NCI-H2029 (cell line): ENCODE results near the gene TP53AIP1.
"Not testable (repeated sequence)": the region's sequence is repeated elsewhere in the genome, so short reads cannot be mapped to it uniquely, and the experiment has no call there.

Experiments used
- DNase-seq: peaks from one replicate; lab custom pipeline; 2025; lab: John Stamatoyannopoulos, UW

Gene TP53AIP1

DNA sequence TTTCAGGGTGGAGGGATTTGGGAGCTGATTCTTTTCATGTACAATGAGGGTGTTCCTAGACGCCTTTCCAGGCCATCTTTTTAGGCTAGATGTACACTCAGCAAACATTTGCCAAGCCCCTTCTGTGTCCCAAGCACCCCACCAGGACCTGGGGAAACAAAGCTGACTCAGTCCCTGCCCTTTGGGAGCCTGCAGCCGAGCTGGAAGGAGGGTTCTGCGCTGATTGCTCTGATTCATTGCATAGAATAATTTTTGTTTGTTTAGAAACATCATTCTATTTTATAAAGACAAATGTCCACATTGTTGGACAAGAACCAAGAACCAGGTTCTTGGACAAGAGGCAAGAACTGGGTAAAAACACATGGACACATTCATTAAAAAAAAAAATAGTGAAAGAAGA lies 16.7 kb downstream of the TP53AIP1 start:
- no peak for DNase-seq

DNA sequence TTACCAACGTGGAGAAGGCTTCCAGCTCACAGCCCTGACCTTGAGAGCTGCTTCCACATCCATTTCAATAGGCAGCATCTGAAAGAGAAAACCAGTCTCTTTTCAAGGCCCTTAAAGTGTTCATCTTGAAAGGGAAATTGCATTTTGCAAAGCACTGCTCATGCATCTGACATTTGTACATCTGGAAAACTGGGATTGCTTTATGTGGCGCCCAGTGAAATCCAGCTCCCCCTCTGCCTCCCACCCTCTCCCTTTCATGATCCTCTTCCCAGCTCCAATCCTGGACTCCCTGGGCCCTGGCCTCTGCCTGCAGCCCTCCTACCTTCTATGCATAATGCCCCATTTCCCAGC lies 17.4 kb downstream of the TP53AIP1 start:
- no peak for DNase-seq

GRCh38 chr11:128924510-128925249 lies 18.0 kb downstream of the TP53AIP1 start:
- no peak for DNase-seq

DNA sequence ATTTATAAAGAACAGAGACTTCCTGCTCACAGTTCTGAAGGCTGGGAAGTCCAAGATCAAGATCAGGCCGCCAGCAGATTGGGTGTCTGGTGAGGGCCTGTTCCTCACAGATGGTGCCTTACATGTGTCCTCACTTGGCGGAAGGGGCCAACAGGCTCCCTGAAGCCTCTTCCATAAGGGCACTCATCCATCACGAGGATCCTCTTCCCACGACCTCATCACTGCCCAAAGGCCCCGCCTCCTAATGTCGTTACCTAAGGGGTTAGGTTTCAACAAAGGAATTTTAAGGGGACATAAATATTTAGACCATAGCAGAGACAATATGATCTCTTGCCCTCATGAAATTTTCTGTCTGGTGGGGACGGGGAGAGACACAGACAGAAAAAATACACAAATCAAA lies 18.6 kb downstream of the TP53AIP1 start:
- no peak for DNase-seq

DNA sequence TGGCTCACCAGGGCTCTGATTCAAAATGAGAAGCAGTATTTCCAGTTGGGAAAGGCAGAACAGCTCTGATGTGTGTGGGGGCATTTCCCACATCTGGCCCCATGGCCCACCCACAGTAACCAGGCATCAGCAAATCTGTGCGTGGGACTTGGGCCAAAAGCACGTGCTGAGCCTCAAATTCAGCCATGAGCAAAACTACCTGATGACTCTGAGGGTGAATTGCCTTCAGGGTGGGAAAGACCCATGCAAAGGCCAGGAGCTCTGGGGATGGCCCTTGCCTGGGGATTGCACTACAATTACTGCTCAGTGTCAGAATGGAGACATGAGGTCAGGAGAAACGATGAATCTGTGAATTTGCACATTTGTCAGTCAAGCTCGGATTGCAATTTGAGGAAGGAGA lies 20.9 kb downstream of the TP53AIP1 start:
- no peak for DNase-seq

DNA sequence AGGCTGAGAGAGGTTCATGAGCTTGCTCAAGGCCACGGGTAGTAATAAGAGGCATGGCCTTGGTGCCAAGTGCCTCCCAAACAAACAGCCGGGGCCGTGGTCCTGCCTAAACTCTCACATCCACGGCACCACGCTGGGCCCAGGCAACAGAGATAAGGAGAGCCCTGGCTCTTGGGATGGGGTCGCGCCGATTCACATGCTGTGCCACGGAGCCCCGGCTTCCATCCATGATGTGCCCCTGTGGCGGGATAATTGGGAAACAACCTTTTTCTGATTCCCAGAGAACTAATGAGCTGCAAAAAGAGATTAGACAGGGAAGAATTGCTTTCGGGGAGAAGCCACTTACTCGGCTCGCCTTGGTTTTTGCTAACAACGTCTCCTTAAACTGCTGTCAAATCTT lies 22.0 kb downstream of the TP53AIP1 start:
- no peak for DNase-seq

DNA sequence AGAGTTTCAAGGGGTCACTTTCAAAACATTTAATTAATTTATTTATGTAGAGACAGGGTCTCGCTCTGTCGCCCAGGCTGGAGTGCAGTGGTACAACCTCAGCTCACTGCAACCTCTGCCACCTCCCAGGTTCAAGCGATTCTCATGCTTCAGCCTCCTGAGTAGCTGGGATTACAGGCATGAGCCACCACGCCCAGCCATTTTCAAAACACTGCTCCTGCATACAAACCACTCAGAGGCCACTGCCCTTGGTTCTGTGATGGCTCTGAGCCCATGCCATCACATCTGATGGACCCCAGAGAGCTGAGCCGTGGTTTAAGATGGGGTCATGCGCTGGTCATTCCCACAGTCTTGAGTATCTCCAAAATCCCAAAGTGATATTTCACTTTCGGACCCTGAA lies 23.0 kb downstream of the TP53AIP1 start:
- not testable (repeated sequence) for DNase-seq

GRCh38 chr11:128919216-128919615 lies 23.5 kb downstream of the TP53AIP1 start:
- DNase-seq, result no peak

DNA sequence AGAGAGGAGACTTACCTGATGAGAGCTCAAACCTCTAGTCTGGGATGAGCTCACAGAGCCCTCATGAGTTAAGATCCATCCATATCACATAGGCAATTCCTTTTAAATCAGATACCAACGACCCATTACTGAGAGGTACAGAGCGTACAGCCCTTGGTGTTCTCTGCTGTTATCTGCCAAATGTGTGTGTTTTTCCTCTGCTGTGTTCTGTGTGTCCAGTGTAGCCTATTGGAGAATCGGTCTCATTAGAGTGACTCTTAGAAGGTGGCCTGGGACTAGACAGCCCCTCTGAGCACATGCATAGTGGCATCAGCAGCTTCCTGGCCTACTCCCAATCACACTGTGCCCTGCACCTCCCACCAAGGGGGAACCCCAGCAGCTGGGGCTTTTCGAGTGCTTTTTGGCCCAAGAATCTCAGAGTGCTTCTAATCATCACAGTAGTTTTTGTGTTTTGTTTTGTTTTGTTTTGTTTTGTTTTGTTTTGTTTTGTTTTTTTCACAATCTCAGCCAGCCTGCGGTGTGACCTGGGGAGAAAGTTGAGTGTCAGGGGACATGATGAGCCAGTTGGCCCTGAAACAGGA lies 25.4 kb downstream of the TP53AIP1 start:
- no peak for DNase-seq

DNA sequence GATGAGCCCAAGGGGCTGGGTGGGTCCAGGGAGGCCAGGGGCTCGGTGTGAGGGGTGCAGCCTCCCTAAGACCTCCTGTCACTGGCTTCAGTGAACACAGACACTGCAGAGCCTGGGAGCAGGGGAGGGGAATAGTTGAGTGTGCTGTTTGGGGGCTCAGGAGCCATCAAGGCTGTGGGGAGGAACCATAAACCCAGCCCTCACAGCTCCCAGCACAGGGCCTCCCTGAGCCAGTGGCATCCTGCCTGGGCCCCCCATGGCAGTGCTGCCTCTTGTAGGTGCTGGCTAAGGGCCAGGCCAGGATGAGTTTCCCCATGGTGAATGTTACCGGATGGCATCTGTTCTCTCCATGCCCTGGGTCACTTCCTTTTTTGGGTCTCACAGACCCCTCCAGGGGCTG lies 26.0 kb downstream of the TP53AIP1 start:
- DNase-seq, result no peak

GRCh38 chr11:128916037-128916572 lies 26.6 kb downstream of the TP53AIP1 start:
- no peak for DNase-seq

DNA sequence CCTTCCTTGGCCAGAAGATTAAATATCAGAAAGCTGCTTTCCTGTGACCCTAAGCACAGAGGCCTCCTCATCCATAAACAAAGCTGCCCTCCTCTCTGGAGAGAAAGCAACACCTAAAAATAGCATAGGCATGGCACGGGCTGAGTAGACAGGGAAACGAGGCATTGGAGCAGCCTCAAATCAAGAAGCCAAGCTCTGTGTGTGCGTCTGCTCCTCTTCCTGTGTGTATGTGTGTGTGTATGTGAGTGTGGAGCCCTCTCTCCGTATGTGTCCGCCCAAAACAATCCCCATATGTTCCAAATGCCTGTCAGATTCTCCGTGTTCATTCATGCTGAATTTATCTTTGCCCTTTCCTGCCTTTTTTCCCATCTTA lies 27.5 kb downstream of the TP53AIP1 start:
- DNase-seq, result no peak

- DNase-seq, result no peak
These were observed 28.2 kb downstream of the TP53AIP1 start for GRCh38 chr11:128914216-128915148.

- no peak for DNase-seq
These were observed 28.9 kb downstream of the TP53AIP1 start for GRCh38 chr11:128913806-128914205.

DNA sequence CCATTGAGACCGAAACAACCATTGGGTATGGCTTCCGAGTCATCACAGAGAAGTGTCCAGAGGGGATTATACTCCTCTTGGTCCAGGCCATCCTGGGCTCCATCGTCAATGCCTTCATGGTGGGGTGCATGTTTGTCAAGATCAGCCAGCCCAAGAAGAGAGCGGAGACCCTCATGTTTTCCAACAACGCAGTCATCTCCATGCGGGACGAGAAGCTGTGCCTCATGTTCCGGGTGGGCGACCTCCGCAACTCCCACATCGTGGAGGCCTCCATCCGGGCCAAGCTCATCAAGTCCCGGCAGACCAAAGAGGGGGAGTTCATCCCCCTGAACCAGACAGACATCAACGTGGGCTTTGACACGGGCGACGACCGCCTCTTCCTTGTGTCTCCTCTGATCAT lies 31.0 kb downstream of the TP53AIP1 start:
- DNase-seq, result no peak

DNA sequence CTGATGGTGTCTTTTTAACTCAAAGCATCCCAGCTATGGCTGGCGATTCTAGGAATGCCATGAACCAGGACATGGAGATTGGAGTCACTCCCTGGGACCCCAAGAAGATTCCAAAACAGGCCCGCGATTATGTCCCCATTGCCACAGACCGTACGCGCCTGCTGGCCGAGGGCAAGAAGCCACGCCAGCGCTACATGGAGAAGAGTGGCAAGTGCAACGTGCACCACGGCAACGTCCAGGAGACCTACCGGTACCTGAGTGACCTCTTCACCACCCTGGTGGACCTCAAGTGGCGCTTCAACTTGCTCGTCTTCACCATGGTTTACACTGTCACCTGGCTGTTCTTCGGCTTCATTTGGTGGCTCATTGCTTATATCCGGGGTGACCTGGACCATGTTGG lies 31.4 kb downstream of the TP53AIP1 start:
- DNase-seq, result no peak

- no peak for DNase-seq
These were observed 32.1 kb downstream of the TP53AIP1 start for GRCh38 chr11:128910576-128910975.

DNA sequence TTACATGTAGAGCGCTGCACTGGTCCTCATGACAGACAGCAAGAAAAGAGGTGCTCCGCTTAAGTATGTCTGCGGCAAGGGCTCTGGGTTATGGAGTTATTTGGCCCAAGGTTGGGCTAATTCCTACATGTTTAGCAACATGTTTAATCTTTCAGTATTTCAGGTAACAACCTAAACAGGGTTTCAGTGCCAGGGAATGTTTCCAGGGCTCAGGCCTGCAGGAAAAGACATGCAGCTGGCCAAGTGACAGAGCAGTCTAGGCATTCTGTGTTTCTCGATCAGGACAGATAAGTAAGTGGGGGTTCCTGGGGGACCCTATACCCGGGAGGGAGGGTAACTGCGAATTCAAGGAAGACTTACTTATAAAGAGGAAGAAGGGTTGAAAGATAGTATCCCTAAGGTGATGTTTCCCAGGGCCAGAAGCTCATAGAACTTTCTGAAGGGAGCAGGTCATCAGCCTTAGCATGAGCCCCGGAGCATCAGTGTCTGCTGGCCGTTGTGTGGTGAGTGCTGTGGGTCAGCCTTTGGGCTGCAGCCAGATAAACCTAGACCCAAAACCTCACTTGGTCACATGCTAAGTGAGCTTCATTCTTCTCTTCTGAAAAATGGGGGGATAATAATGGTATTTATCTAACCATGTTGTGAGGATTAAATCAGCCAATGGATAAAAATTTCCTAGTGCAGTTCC lies 33.1 kb downstream of the TP53AIP1 start:
- DNase-seq, result no peak

DNA sequence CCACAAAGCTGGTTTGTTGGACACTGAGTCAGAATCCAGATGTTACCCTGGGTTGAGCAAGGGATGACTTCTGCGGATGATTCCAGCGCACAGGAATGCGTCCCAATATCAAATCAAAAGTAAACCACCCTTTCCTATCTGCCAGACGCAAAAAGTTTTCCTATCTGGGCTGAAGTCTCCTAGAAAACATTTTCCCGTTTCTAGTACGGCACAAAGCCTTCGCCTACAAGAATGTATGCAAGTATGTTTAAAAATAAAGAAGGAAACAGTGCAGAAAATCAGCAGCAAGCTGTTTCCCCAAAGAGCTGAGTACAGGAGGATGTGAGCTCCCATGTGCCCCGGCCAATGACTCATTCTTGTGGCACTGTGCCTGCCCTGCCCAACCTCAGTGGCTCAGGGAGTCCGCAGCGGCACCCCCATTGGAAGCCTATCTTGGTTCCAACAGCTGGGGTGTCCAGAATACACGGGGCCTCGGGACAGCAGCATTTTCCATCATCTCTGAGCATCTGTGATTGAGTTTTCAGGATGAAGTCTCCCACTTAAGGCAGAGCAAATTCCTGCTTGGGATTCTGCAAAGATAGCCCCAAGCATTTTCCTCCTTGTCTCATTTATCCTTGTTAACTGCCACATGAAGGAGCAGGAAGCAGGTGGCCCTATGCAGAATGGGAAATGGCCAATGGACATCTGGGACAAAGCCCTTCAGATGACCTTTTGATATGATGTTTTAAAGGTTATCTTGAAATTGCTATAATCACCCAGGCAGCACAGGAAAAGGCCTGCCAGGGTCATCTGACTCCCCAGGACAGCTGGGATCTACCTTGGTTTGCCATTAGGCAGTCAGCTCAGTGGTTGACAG lies 34.1 kb downstream of the TP53AIP1 start:
- no peak for DNase-seq

DNA sequence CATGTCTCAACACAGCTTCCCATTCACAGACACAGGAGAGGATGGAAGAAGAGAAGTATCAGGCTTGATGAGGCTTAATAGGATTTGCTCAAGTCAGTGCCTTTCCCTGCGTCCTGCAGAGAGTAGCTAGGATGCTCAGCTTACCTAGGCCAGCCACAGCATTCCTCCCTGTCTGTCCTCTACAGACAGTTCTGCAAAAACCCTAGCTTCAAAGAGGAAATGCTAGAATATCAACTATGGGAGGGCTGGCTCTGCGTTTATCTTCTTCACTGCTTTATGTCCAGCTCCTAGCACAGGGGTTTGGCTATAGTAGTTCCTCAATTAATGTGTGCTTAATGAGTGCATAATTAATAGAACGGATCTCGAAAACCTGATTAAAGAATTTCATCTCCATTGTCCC lies 35.1 kb downstream of the TP53AIP1 start:
- no peak for DNase-seq
